Astrocyte (in vitro differentiated cells and primary cell): ENCODE data around the gene CELF4. TPM values are rescaled to one million over a fixed set of nuclear protein-coding genes. Genes with fewer than 3 reads are reported as not detected.

ENCODE experiments used
- DNase-seq: peaks from one replicate; pipeline ENCODE4 v3.0.0-alpha.2; 2010; ENCODE audit warnings: low read depth
- FAIRE-seq: peaks from 2 replicates; lab custom pipeline; 2011; peaks lifted over from hg19 to GRCh38; lab: Jason Lieb, UNC
- H2AFZ ChIP-seq: 2 replicates; pipeline ENCODE4 v1.6.0; 2012; ENCODE audit warnings: low read depth, low read length, inconsistent platforms
- H3K27ac ChIP-seq: 2 replicates; pipeline ENCODE4 v1.5.1; 2011; ENCODE audit warnings: low read depth, low read length, inconsistent platforms
- H3K27me3 ChIP-seq: 2 replicates; pipeline ENCODE4 v1.6.0; 2011; ENCODE audit warnings: low read length, inconsistent platforms; ENCODE audit not compliant: insufficient read depth
- H3K36me3 ChIP-seq: 2 replicates; pipeline ENCODE4 v1.5.1; 2011; ENCODE audit warnings: low read length, inconsistent platforms; ENCODE audit not compliant: insufficient read depth
- H3K4me1 ChIP-seq: 2 replicates; pipeline ENCODE4 v1.5.1; 2011; ENCODE audit warnings: low read length, inconsistent platforms; ENCODE audit not compliant: insufficient read depth
- H3K4me2 ChIP-seq: 2 replicates; pipeline ENCODE4 v1.6.0; 2012; ENCODE audit warnings: low read length, inconsistent platforms
- H3K4me3 ChIP-seq: 2 replicates; pipeline ENCODE4 v1.5.1; 2011; ENCODE audit warnings: low read depth, mild to moderate bottlenecking, low read length, inconsistent platforms; ENCODE audit not compliant: insufficient read depth
- H3K79me2 ChIP-seq: 2 replicates; pipeline ENCODE4 v1.6.0; 2012; ENCODE audit warnings: mild to moderate bottlenecking, low read length, inconsistent platforms; ENCODE audit not compliant: insufficient read depth
- H3K9ac ChIP-seq: 2 replicates; pipeline ENCODE4 v1.6.0; 2012; ENCODE audit warnings: mild to moderate bottlenecking, low read length, inconsistent platforms
- H3K9me3 ChIP-seq: 2 replicates; pipeline ENCODE4 v1.5.1; 2012; ENCODE audit warnings: low read depth, mild to moderate bottlenecking, low read length, inconsistent platforms; ENCODE audit not compliant: insufficient read depth
- H4K20me1 ChIP-seq: 2 replicates; pipeline ENCODE4 v1.6.0; 2012; ENCODE audit warnings: low read length, inconsistent platforms; ENCODE audit not compliant: insufficient read depth
- H3K27ac Mint-ChIP-seq: one replicate; pipeline ENCODE4 v1.8.0; 2021; ENCODE audit warnings: mild to moderate bottlenecking, mixed read lengths; ENCODE audit not compliant: unreplicated experiment
- H3K27me3 Mint-ChIP-seq: one replicate; pipeline ENCODE4 v1.8.0; 2021; ENCODE audit warnings: low read depth, mixed read lengths; ENCODE audit not compliant: unreplicated experiment
- H3K36me3 Mint-ChIP-seq: one replicate; pipeline ENCODE4 v1.8.0; 2021; ENCODE audit warnings: low read depth, mixed read lengths; ENCODE audit not compliant: unreplicated experiment
- H3K4me1 Mint-ChIP-seq: one replicate; pipeline ENCODE4 v1.8.0; 2021; ENCODE audit warnings: low read depth, mixed read lengths; ENCODE audit not compliant: unreplicated experiment
- H3K4me3 Mint-ChIP-seq: one replicate; pipeline ENCODE4 v1.8.0; 2021; ENCODE audit warnings: mild to moderate bottlenecking, moderate library complexity, mixed read lengths; ENCODE audit not compliant: unreplicated experiment
- H3K9me3 Mint-ChIP-seq: one replicate; pipeline ENCODE4 v1.8.0; 2021; ENCODE audit warnings: mild to moderate bottlenecking, mixed read lengths; ENCODE audit not compliant: unreplicated experiment
- CTCF ChIP-seq: IDR thresholded peaks from 2 replicates; pipeline ENCODE4 v1.5.1; 2011; ENCODE audit warnings: low read depth, mild to moderate bottlenecking, inconsistent platforms, low read length, moderate library complexity; ENCODE audit not compliant: insufficient read depth
- EZH2 ChIP-seq: IDR thresholded peaks from 2 replicates; pipeline ENCODE4 v1.6.1; 2012; ENCODE audit warnings: mild to moderate bottlenecking, low read length, inconsistent platforms; ENCODE audit not compliant: insufficient read depth
- total RNA-seq: library from RNA; stranded (reverse); gene quantifications from 2 replicates; pipeline ENCODE4 v1.2.1, GENCODE V29; 2021

Gene CELF4
- total RNA-seq, 1 donor from 2014 or later, result 0.16 TPM

GRCh38 chr18:37445368-37445767 lies 120.2 kb downstream of the CELF4 start:
- no peak overlapping the region for H3K4me3 Mint-ChIP-seq
- H3K36me3 ChIP-seq, result no peaks in the 10 kb centered on the region
- H2AFZ ChIP-seq, result no peak overlapping the region
- no peaks in the 10 kb centered on the region for H3K9me3 ChIP-seq
- H3K9ac ChIP-seq, result no peak overlapping the region
- FAIRE-seq (no peak), DNase-seq (no peak)
- H3K4me2 ChIP-seq, result no peak overlapping the region
- H4K20me1 ChIP-seq, result no peaks in the 10 kb centered on the region
- H3K9me3 Mint-ChIP-seq, result peaks cover 2% of the 10 kb centered on the region
- no peaks in the 10 kb centered on the region for H3K79me2 ChIP-seq
- peaks cover 2% of the 10 kb centered on the region for H3K36me3 Mint-ChIP-seq
- H3K4me1 ChIP-seq, result no peaks in the 10 kb centered on the region
- H3K27ac ChIP-seq, result no peak overlapping the region
- H3K4me3 ChIP-seq, result no peak overlapping the region
- peaks cover 19% of the 10 kb centered on the region for H3K4me1 Mint-ChIP-seq
- peaks cover 40% of the 10 kb centered on the region for H3K27me3 Mint-ChIP-seq
- H3K27me3 ChIP-seq, result peaks cover 2% of the 10 kb centered on the region
- H3K27ac Mint-ChIP-seq, result no peak overlapping the region
- TF ChIP-seq CTCF (no peak), EZH2 (no peak)

GRCh38 chr18:37443325-37444055 lies 122.1 kb downstream of the CELF4 start:
- Mint-ChIP-seq H3K36me3 (peaks cover 2% of the 10 kb centered on the region), H3K27me3 (peaks cover 43% of the 10 kb centered on the region), H3K27ac (no peak overlapping the region), H3K4me1 (peaks cover 14% of the 10 kb centered on the region), H3K9me3 (no peaks in the 10 kb centered on the region), H3K4me3 (no peak overlapping the region)
- Histone ChIP-seq H3K9ac (no peak overlapping the region), H3K79me2 (no peaks in the 10 kb centered on the region), H3K4me1 (no peaks in the 10 kb centered on the region), H3K36me3 (no peaks in the 10 kb centered on the region), H3K4me2 (no peak overlapping the region), H2AFZ (no peak overlapping the region), H3K27me3 (peaks cover 2% of the 10 kb centered on the region), H3K4me3 (no peak overlapping the region), H3K27ac (no peak overlapping the region), H3K9me3 (no peaks in the 10 kb centered on the region), H4K20me1 (no peaks in the 10 kb centered on the region)
- TF ChIP-seq EZH2 (no peak), CTCF (no peak)
- FAIRE-seq, result no peak
- DNase-seq, result no peak

- Histone ChIP-seq H3K27ac (no peak overlapping the region), H3K9ac (no peak overlapping the region), H3K36me3 (no peaks in the 10 kb centered on the region), H2AFZ (no peak overlapping the region), H3K4me3 (no peak overlapping the region), H4K20me1 (no peaks in the 10 kb centered on the region), H3K27me3 (peaks cover 2% of the 10 kb centered on the region), H3K4me2 (no peak overlapping the region), H3K9me3 (no peaks in the 10 kb centered on the region), H3K4me1 (no peaks in the 10 kb centered on the region), H3K79me2 (no peaks in the 10 kb centered on the region)
- no peaks in the 10 kb centered on the region for H3K9me3 Mint-ChIP-seq
- H3K27me3 Mint-ChIP-seq, result peaks cover 46% of the 10 kb centered on the region
- DNase-seq (no peak), FAIRE-seq (no peak)
- TF ChIP-seq CTCF (no peak), EZH2 (no peak)
- peaks cover 2% of the 10 kb centered on the region for H3K36me3 Mint-ChIP-seq
- no peak overlapping the region for H3K4me3 Mint-ChIP-seq
- H3K27ac Mint-ChIP-seq, result no peak overlapping the region
- peaks cover 14% of the 10 kb centered on the region for H3K4me1 Mint-ChIP-seq
These were observed 123.1 kb downstream of the CELF4 start for GRCh38 chr18:37442477-37442876.
